Measurements from ENCODE around the gene CADM2. TPM values are rescaled to one million over a fixed set of nuclear protein-coding genes. Genes with fewer than 3 reads are reported as not detected.

The CADM2 gene
- total and polyA plus RNA-seq, 12 donors: 0.10 to 12.6 (median 2.2) TPM

GRCh38 chr3:85394424-85394823 is 435.6 kb downstream of the CADM2 start:
- no peak for DNase-seq
- Histone ChIP-seq H3K9me3 (replicated peaks in 1 of 3) (no peaks in the 10 kb centered on the region), H3K36me3 (replicated peaks in 1 of 2) (no peaks in the 10 kb centered on the region), H3K27ac (no peak overlapping the region), H3K4me1 (replicated peaks in 1 of 2) (no peaks in the 10 kb centered on the region), H3K4me3 (no peak overlapping the region), H3K27me3 (no peaks in the 10 kb centered on the region)
- intact Hi-C loops (cut with DNase I): no loop called here
- WGBS, 4 donors: 0 to 63% (median 33%) methylated on average over 1 of the region's 1 CpG
- no peak for TF ChIP-seq POLR2A (IDR thresholded peaks at IDR 0.05)
- TF ChIP-seq CTCF (IDR thresholded peaks at IDR 0.05): no peak

- Histone ChIP-seq H3K36me3 (replicated peaks in 1 of 2) (no peaks in the 10 kb centered on the region), H3K27ac (no peak overlapping the region), H3K9me3 (replicated peaks in 1 of 3) (no peaks in the 10 kb centered on the region), H3K4me3 (no peak overlapping the region), H3K27me3 (no peaks in the 10 kb centered on the region), H3K4me1 (replicated peaks in 1 of 2) (no peaks in the 10 kb centered on the region)
- 75 to 84% (median 79%) methylated on average over 2 of the region's 2 CpGs for WGBS, 4 donors
- no peak for DNase-seq
- intact Hi-C loops (cut with DNase I): no loop called here
- no peak for TF ChIP-seq CTCF (IDR thresholded peaks at IDR 0.05)
Observed at GRCh38 chr3:85397434-85397833, 438.6 kb downstream of the CADM2 start.

- no peaks in the 10 kb centered on the region for H3K27me3 ChIP-seq
- no peak overlapping the region for H3K4me3 ChIP-seq
- no peaks in the 10 kb centered on the region for H3K4me1 ChIP-seq (replicated peaks in 1 of 2)
- H3K9me3 ChIP-seq (replicated peaks in 1 of 3): no peaks in the 10 kb centered on the region
- no peak overlapping the region for H3K27ac ChIP-seq
- H3K36me3 ChIP-seq (replicated peaks in 1 of 2): no peaks in the 10 kb centered on the region
- no peak for TF ChIP-seq POLR2A (IDR thresholded peaks at IDR 0.05)
- TF ChIP-seq CTCF (IDR thresholded peaks at IDR 0.05): no peak
- 68 to 77% (median 72%) methylated on average over 4 of the region's 4 CpGs for WGBS, 4 donors
- intact Hi-C loops (cut with DNase I): no loop called here
- no peak for DNase-seq
Observed at GRCh38 chr3:85426121-85426520, 467.3 kb downstream of the CADM2 start.

- H3K4me1 ChIP-seq (replicated peaks in 1 of 2): no peaks in the 10 kb centered on the region
- intact Hi-C loops (cut with DNase I): no loop called here
- no peak for TF ChIP-seq CTCF (IDR thresholded peaks at IDR 0.05)
- TF ChIP-seq POLR2A (IDR thresholded peaks at IDR 0.05): no peak
- no peak overlapping the region for H3K4me3 ChIP-seq
- WGBS, 4 donors: 48 to 54% (median 51%) methylated on average over 1 of the region's 1 CpG
- H3K36me3 ChIP-seq (replicated peaks in 1 of 2): no peaks in the 10 kb centered on the region
- H3K9me3 ChIP-seq (replicated peaks in 1 of 3): no peaks in the 10 kb centered on the region
- DNase-seq: no peak
- no peak overlapping the region for H3K27ac ChIP-seq
- H3K27me3 ChIP-seq: no peaks in the 10 kb centered on the region
Observed at GRCh38 chr3:85427467-85427866, 468.7 kb downstream of the CADM2 start.

Data from adrenal gland (tissue), 12 donors.